GM18508 (cell line): ENCODE measurements around the gene AP5Z1.

Experiments
- ATAC-seq: cut with Tn5 transposase; IDR thresholded peaks from one replicate; pipeline ENCODE4 v1.9.1; 2021; ENCODE audit warnings: moderate number of reproducible peaks; ENCODE audit not compliant: insufficient read depth, unreplicated experiment

AP5Z1 gene

GRCh38 chr7:4775250-4775847 is at the start of gene AP5Z1:
Gene AP5Z1 (plus strand): TSS chr7:4775623. CDS start chr7:4775716, 93 bp downstream.
- ATAC-seq = peak; percentile 56

GRCh38 chr7:4725850-4726450 is 49.5 kb upstream of the AP5Z1 start:
- no peak for ATAC-seq

- no peak for ATAC-seq
Observed at GRCh38 chr7:4726566-4726965, 48.9 kb upstream of the AP5Z1 start.

GRCh38 chr7:4727914-4728705 is 47.3 kb upstream of the AP5Z1 start:
- no peak for ATAC-seq

GRCh38 chr7:4729266-4729665 is 46.2 kb upstream of the AP5Z1 start:
- ATAC-seq = no peak

GRCh38 chr7:4730276-4730675 is 45.1 kb upstream of the AP5Z1 start:
- ATAC-seq = no peak

- ATAC-seq = no peak
Observed at GRCh38 chr7:4730971-4731370, 44.5 kb upstream of the AP5Z1 start.

GRCh38 chr7:4731803-4732202 is 43.6 kb upstream of the AP5Z1 start:
- no peak for ATAC-seq

- no peak for ATAC-seq
Observed at GRCh38 chr7:4733936-4734528, 41.4 kb upstream of the AP5Z1 start.

GRCh38 chr7:4734587-4735345 is 40.7 kb upstream of the AP5Z1 start:
- ATAC-seq = no peak

GRCh38 chr7:4737300-4737699 is 38.1 kb upstream of the AP5Z1 start:
- ATAC-seq = no peak

GRCh38 chr7:4738711-4739527 is 36.5 kb upstream of the AP5Z1 start:
- no peak for ATAC-seq

GRCh38 chr7:4739528-4739992 is 35.9 kb upstream of the AP5Z1 start:
- no peak for ATAC-seq

- no peak for ATAC-seq
Observed at GRCh38 chr7:4740796-4741195, 34.6 kb upstream of the AP5Z1 start.

GRCh38 chr7:4742051-4742573 is 33.3 kb upstream of the AP5Z1 start:
- no peak for ATAC-seq

- no peak for ATAC-seq
Observed at GRCh38 chr7:4742852-4743251, 32.6 kb upstream of the AP5Z1 start.

- peak; percentile 68 for ATAC-seq
Observed at GRCh38 chr7:4744391-4745264, 30.8 kb upstream of the AP5Z1 start.

- no peak for ATAC-seq
Observed at GRCh38 chr7:4745265-4745919, 30.0 kb upstream of the AP5Z1 start.
